Endothelial cell (in vitro differentiated cells): Measurements from ENCODE around the gene PTGER3. TPM values are rescaled to one million over a fixed set of nuclear protein-coding genes. Genes with fewer than 3 reads are reported as not detected.
A peak's percentile ranks its signal among the peaks of the same experiment; 100 is the strongest.

Experiments used
- DNase-seq: peaks from one replicate; pipeline ENCODE4 v3.0.0; 2021; ENCODE audit warnings: low spot score
- H3K27ac Mint-ChIP-seq: one replicate; pipeline ENCODE4 v1.8.0; 2021; ENCODE audit warnings: mixed read lengths, inconsistent platforms; ENCODE audit not compliant: unreplicated experiment
- H3K27me3 Mint-ChIP-seq: one replicate; pipeline ENCODE4 v1.8.0; 2021; ENCODE audit warnings: mild to moderate bottlenecking, moderate library complexity, mixed read lengths, inconsistent platforms; ENCODE audit not compliant: unreplicated experiment
- H3K36me3 Mint-ChIP-seq: one replicate; pipeline ENCODE4 v1.8.0; 2021; ENCODE audit warnings: mild to moderate bottlenecking, low read depth, mixed read lengths, inconsistent platforms; ENCODE audit not compliant: unreplicated experiment
- H3K4me1 Mint-ChIP-seq: one replicate; pipeline ENCODE4 v1.8.0; 2021; ENCODE audit warnings: mild to moderate bottlenecking, mixed read lengths, inconsistent platforms; ENCODE audit not compliant: unreplicated experiment
- H3K4me3 Mint-ChIP-seq: one replicate; pipeline ENCODE4 v1.8.0; 2021; ENCODE audit warnings: mild to moderate bottlenecking, mixed read lengths, inconsistent platforms; ENCODE audit not compliant: unreplicated experiment
- H3K9me3 Mint-ChIP-seq: one replicate; pipeline ENCODE4 v1.8.0; 2021; ENCODE audit warnings: mixed read lengths, inconsistent platforms; ENCODE audit not compliant: unreplicated experiment
- total RNA-seq: library from RNA; stranded (reverse); fragmentation: NEBNext Ultra II Directional; extraction: Animal tissue kit (Norgen Biotek cat#: 25700); gene quantifications from one replicate; pipeline ENCODE4 v1.2.1, GENCODE V29; 2021; ENCODE audit not compliant: unreplicated experiment
- TF ChIP-seq, protein P1 (sequence below): fragments of 200-600 bp; sonication (generic); IDR thresholded peaks from one replicate; pipeline ENCODE4 v1.5.0; 2021; ENCODE audit warnings: antibody characterized with exemption; ENCODE audit not compliant: unreplicated experiment

Gene PTGER3
- total RNA-seq, 1 donor from 2014 or later = 6.5 TPM

DNA sequence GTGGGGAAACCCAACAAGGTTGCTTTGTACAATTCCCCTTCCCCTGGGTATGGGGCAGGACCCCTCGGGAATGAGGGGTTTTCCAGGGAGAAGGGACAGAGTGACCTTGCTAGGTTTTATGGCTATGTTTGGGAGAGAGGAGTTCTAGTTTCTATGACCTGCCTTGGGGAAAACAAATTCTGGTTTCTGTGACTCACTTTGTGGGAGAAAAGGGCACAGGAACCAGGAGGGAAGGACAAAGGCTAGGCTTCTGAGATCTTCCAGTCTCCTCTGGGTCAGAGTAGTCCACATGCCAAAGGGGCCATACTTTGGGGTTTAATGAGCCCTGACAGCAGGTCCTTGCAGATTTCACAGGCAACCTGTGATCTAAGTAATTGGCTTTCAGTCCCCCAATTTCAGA is 5.5 kb upstream of the PTGER3 start:
- no peak overlapping the region for H3K4me3 Mint-ChIP-seq
- TF ChIP-seq, protein P1, sequence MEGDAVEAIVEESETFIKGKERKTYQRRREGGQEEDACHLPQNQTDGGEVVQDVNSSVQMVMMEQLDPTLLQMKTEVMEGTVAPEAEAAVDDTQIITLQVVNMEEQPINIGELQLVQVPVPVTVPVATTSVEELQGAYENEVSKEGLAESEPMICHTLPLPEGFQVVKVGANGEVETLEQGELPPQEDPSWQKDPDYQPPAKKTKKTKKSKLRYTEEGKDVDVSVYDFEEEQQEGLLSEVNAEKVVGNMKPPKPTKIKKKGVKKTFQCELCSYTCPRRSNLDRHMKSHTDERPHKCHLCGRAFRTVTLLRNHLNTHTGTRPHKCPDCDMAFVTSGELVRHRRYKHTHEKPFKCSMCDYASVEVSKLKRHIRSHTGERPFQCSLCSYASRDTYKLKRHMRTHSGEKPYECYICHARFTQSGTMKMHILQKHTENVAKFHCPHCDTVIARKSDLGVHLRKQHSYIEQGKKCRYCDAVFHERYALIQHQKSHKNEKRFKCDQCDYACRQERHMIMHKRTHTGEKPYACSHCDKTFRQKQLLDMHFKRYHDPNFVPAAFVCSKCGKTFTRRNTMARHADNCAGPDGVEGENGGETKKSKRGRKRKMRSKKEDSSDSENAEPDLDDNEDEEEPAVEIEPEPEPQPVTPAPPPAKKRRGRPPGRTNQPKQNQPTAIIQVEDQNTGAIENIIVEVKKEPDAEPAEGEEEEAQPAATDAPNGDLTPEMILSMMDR = no peak

DNA sequence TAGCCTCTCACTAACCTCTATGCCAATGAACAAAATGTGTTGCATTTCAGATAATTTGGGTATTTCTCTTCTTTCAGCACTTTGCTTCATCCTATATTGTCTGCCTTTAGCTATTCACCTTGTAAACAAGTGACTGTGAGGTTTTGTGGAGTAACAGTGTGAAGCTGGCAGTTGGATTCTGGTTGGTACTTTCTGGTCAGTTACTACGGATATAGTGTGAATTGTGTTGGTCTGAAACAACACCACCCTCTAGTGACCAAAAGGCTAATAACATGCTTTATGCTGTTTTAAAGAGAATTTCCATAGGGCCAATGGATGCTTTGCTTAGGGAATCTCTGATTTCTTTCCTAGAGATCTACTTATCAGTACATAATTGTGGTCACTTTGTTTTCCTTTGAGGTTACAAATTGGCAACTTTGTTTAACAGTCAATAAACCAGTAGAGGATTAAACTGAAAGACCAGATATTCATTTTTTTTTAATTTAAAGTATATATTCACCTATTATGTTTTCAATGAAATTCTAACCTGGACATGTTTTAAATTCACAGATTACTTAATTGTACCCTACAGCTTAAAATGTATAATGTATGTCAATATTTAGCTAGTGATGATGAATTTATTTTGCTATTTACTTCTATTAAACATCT is 2.5 kb upstream of the PTGER3 start:
- Mint-ChIP-seq H3K4me3 (no peak overlapping the region), H3K27ac (no peak overlapping the region)

More for the DNA sequence above, 5.5 kb upstream of the PTGER3 start:
- H3K36me3 Mint-ChIP-seq = no peaks in the 10 kb centered on the region
- H3K4me1 Mint-ChIP-seq = peaks cover 3% of the 10 kb centered on the region
- no peak for DNase-seq
- no peaks in the 10 kb centered on the region for H3K9me3 Mint-ChIP-seq
- peaks cover under 1% of the 10 kb centered on the region for H3K27me3 Mint-ChIP-seq
- H3K27ac Mint-ChIP-seq = no peak overlapping the region

DNA sequence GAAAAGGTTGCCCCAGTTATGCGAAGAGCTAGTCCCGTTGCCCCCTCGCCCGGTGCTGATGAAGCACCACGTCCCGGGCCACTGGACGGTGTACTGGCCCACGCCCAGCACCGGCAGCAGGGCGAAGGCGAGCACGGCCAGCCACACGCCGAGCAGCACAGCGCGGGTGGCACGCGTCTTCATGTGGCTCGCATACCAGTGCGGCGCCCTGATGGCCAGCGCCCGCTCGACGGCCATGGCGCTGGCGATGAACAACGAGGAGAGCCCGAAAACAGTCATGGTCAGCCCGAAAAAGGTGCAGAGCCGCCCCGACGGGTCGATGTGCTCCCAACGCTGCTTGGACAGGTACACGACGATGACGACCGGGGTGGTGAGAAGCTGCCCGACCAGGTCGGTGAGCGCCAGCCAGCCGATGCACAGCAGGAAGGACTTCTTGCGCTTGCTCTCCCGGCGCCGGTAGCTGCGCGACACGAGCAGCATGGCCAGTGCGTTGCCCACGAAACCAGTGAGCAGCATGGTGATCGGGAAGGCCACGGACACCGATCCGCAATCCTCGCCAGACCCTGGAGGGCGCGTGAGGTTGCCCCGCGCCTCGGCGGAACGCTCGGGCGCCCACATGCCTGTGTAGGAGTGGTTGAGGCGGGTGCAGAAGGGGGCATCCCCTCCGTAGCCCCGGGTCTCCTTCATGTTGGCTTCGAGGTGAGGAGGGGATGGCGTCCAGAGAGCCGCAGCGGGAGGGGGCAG is 553 bp downstream of the PTGER3 start:
- H3K4me3 Mint-ChIP-seq = peak overlapping the region; percentile 84
- H3K27ac Mint-ChIP-seq = no peak overlapping the region
- TF ChIP-seq, protein P1 = no peak
- H3K36me3 Mint-ChIP-seq = no peaks in the 10 kb centered on the region
- DNase-seq = peak; percentile 33
- H3K9me3 Mint-ChIP-seq = no peaks in the 10 kb centered on the region
- peaks cover 10% of the 10 kb centered on the region for H3K27me3 Mint-ChIP-seq
- peaks cover 10% of the 10 kb centered on the region for H3K4me1 Mint-ChIP-seq

More for the DNA sequence above, 2.5 kb upstream of the PTGER3 start:
- TF ChIP-seq, protein P1 = peak; percentile 86
- Mint-ChIP-seq H3K4me1 (peaks cover 10% of the 10 kb centered on the region), H3K36me3 (no peaks in the 10 kb centered on the region), H3K9me3 (no peaks in the 10 kb centered on the region), H3K27me3 (peaks cover 8% of the 10 kb centered on the region)
- DNase-seq = peak; percentile 48

DNA sequence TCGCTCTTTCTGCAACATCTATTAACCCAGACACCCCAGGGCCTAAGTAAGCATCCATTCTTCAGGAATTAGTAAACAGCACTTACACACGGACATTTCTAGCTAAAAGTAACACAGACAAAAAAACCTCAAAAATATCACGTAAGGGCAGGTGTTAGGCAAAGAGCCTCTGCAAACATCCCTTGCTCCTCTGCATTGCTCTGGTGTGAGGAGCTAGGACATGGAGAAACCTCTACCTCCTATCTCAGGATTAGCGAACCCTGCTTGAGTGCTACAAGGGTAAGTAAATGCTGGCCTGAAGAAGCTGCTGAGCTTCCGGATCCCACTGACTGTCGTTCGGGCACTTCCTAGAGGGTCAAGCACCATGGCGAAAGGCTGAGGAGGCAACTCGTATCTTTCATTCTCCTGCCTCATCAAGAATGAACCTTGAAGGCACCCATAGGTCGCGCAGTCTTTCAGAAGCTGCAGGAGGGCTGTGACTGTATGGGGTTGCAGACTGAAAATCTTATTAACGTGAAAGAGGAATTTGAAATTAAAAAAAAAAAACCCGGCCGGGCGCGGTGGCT is 2.1 kb downstream of the PTGER3 start:
- no peak for DNase-seq
- Mint-ChIP-seq H3K27ac (no peak overlapping the region), H3K27me3 (peaks cover 10% of the 10 kb centered on the region), H3K4me1 (peaks cover 15% of the 10 kb centered on the region), H3K9me3 (no peaks in the 10 kb centered on the region), H3K4me3 (peak overlapping the region; percentile 47), H3K36me3 (no peaks in the 10 kb centered on the region)
- TF ChIP-seq, protein P1 = no peak

DNA sequence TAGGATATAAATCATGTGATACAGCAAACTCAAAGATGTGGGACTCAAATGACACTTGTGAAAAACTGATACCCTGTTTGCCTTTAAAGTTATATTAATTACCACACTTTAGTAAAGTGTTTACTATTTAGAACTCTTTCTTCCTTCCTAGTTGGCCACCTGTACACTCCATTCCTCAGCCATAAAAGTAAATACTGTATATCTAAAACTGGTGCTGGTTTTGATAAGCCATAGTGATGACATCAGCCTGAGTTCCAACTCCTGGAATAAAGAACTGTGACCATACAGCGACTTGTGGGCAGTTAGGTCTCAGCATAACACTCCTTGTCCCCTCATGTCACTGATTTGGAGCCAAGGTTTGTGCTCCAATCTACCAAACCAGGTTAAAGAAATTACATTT is 2.8 kb downstream of the PTGER3 start:
- no peak for DNase-seq

More for the DNA sequence above, 2.8 kb downstream of the PTGER3 start:
- H3K9me3 Mint-ChIP-seq = no peaks in the 10 kb centered on the region
- no peaks in the 10 kb centered on the region for H3K36me3 Mint-ChIP-seq
- H3K27ac Mint-ChIP-seq = no peak overlapping the region
- H3K4me1 Mint-ChIP-seq = peaks cover 15% of the 10 kb centered on the region
- peaks cover 10% of the 10 kb centered on the region for H3K27me3 Mint-ChIP-seq
- H3K4me3 Mint-ChIP-seq = no peak overlapping the region
- TF ChIP-seq, protein P1 = no peak
